Measurements from ENCODE around the gene NMU. TPM values are rescaled to one million over a fixed set of nuclear protein-coding genes. Genes with fewer than 3 reads are reported as not detected.
"Not testable (repeated sequence)": the region's sequence is repeated elsewhere in the genome, so short reads cannot be mapped to it uniquely, and the experiment has no call there.

Gene NMU, protein sequence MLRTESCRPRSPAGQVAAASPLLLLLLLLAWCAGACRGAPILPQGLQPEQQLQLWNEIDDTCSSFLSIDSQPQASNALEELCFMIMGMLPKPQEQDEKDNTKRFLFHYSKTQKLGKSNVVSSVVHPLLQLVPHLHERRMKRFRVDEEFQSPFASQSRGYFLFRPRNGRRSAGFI
- total RNA-seq (ENCODE audit: insufficient read depth, low replicate concordance), result not detected

DNA sequence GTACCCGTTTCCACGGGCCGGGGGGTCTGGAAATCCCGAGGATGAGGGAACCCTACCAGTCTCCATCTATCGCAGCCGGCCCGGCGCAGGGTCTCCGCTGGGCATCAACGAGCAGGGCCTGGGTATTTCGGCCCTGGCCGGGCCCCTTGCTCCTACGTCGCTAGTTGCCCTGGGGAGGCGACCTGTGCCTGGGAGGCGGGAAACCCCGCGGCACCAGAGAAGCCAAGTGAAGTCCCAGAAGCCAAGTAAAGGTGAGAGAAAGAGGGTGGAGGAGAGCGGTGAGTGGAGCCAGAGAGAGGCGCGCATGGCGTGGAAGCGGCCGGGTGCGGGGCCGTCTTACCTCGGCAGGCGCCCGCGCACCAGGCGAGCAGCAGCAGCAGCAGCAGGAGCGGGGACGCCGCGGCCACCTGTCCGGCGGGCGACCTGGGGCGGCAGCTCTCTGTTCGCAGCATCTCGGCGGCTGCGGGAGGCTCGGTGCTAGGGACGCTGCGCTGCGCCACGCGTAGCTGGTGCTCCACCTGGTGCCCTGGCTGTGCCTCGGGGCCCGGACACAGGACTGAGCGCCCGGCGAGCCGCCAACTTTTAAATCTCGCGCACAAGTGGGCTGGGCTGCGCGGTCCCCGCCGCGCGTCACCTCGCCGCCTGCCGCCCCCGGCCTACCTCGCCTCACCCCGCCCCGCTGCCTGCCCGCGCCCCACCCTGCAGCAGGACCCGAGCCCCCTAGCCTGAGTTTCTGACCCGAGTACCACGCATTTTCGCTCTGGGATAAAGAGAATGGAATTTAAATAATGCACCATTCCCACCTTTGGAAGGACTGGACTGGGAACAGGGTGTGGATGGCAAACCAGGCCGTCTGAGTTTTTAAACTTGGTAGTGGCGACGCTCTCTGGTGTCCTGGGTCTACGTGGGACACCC is at the start of gene NMU:
Gene NMU, minus strand, starts transcription at position 558 of the 915 bp plus-strand sequence. Its CDS starts 106 bp downstream, at position 452.
- DNase-seq (ENCODE audit: low spot score), result peak; percentile 10

DNA sequence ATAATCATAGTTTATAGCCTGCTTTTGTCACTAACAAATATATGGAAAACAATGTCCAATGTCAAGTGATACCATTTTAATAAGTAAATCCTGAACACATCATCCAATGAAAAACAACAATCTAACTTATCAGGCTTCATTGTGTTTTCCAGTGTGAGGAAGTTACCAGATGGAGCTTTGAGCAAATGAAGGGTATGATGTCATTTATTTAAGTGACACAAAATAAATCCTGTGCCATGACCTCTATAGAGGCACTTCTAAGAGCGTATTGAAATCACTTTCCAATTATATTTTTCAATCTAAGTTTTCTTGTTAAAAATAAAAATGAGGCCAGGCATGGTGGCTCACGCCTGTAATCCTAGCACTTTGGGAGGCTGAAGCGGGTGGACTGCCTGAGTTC is 48.2 kb upstream of the NMU start:
- no peak for DNase-seq (ENCODE audit: low spot score)

DNA sequence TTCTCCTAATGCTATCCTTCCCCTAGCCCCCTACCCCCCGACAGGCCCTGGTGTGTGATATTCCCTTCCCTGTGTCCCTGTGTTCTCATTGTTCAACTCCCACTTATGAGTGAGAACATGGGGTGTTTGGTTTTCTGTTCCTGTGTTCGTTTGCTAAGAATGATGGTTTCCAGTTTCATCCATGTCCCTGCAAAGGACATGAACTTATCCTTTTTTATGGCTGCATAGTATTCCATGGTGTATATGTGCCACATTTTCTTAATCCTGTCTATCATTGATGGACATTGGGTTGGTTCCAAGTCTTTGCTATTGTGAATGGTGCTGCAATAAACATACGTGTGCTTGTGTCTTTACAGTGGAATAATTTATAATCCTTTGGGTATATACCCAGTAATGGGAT is 46.7 kb upstream of the NMU start:
- DNase-seq (ENCODE audit: low spot score), result not testable (repeated sequence)

DNA sequence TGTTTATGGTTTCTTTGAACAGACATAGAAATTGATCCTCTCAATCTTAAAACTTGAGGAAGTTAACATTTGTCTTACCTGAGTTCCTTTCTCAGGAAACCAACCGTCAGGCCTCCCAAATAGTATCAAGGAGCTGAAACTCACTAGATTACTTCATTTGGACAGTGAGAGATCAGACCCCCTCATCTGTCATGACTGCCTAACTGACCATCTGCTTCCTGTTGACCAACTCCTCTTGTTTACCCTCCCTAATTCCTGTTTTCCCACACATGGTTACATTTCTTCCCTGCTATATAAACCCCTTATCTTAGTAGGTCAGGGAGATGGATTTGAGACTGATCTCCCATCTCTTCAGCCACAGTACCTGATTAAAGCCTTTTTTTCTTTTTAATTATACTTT is 46.2 kb upstream of the NMU start:
- DNase-seq (ENCODE audit: low spot score), result no peak

DNA sequence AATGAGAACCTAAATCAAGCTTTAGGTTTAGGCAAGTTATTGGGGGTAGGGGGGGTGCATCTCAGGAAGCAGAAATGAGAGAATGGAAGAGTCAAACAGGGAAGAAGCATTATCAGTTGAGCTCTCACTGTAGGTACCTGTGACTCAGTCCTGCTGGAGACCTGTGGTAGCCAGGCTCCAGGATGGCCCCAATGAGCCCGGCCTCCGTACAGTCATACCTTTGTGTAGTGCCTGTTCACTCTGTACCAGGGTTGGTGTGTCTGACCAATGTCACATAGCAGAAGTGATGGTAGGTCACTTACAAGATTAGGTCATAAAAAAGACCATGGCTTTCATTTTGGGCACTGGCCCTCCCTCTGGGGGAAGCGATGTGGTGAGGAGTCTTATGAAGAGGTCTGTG is 45.3 kb upstream of the NMU start:
- DNase-seq (ENCODE audit: low spot score), result no peak

DNA sequence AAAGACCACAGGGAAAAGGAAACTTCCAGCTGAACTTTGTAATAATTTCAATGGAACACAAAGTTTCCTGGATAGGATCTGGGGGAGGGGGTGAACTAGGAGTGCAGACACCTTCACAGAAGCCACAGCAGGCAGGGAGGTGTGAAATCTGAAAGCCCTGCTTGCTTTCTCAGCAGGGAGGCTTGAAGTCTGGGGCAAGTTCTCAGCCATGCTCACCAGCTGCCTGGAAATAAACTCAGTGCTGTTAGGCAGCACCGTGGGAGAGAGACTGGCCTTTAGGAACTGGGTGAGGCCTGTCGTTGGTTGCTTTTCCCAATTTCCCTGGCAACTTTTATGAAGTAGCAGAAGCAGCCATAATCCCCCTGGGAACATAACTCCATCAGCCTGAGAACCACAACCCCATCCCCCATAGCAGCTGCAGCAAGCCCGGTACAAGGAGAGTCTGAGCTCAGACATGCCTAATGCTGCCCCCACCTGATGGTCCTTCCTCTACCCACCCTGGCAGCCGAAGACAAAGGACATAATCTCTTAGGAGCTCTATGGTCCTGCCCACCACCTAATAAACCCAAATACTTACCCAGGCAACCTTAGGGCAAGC is 39.2 kb upstream of the NMU start:
- DNase-seq (ENCODE audit: low spot score), result no peak

DNA sequence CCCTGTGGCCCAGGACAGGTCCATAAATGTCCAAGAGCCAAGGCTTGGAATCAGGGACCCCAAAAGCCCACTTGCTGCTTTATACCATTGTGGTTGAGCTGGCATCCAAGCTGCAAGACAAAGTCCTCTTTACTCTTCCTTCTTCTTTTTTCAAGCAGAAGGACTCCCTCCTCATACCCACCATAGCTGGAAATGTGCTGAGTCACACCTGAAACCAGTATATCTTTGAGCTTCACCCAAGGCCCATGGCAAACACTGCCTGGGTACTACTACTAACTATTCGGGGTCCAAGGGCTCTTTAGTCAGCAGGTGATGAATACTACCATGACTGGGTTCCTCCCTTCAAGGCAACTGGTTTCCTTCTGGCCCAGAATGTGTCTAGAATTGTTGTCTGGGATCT is 37.3 kb upstream of the NMU start:
- DNase-seq (ENCODE audit: low spot score), result no peak

DNA sequence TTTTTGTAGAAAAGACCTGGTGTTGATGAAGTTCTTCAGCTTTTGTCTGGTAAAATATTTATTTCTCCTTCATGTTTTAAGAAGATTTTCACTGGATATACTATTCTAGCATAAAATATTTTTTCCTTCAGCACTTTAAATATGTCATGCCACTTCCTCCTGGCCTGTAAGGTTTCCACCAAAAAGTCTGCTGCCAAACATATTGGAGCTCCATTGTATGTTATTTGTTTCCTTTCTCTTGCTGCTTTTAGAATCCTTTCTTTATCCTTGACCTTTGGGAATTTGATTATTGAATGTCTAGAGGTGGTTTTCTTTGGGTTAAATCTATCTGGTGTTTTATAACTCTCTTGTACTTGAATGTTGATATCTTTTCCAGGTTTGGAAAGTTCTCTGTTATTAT is 35.6 kb upstream of the NMU start:
- no peak for DNase-seq (ENCODE audit: low spot score)

DNA sequence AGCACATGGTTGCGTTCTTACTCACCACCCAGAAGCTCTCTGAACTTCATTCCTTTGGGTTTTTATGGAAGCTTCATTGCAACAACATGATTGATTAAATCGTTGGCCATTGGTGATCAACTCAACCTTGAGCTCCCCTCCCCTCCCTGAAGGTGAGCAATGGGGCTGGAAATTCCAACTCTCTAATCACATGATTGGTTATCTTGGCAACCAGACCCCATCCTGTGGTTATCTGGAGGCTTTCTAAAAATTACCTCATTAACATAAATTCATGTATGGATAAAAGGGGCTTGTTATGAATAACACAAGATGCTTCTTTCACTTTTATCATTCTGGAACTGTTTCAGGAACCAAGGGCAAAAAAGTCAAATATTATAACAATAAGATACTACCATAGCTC is 34.6 kb upstream of the NMU start:
- DNase-seq (ENCODE audit: low spot score), result no peak

DNA sequence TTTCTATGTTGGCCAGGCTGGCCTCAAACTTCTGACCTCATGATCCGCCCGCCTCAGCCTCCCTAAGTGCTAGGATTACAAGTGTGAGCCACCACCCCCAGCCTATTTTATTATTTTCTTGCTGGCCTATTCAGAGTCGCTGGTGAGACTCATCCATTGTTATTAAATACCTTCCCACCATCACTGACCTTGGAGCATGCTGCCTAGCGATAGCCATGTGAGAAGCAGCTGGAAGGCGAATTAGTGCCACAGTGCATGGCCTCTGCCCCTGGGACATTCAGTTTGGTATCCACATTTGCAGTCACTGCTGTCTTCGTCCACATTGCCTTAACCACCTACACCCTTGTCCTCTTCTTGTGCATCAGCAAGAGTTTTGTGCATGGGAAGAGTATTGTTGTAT is 32.4 kb upstream of the NMU start:
- no peak for DNase-seq (ENCODE audit: low spot score)

DNA sequence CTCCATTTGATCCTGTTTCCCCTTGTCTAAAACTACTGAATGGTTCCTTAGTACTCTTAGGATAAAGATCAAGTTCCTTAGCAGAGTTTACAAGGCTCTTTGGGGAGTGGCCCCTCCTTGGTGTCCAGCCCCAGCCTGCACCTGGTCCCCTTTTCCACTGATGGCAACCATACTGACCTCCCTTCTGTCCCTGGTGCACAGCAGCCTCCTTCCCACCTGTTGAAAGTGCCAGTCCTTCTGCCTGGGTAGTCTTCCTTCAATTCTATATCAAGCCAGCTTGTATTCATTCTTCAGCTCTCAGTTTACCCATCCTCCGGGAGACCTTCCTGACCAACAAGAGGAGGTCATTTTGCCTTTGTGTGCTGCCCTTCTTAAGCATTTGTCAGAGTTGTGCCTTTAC is 30.4 kb upstream of the NMU start:
- no peak for DNase-seq (ENCODE audit: low spot score)

DNA sequence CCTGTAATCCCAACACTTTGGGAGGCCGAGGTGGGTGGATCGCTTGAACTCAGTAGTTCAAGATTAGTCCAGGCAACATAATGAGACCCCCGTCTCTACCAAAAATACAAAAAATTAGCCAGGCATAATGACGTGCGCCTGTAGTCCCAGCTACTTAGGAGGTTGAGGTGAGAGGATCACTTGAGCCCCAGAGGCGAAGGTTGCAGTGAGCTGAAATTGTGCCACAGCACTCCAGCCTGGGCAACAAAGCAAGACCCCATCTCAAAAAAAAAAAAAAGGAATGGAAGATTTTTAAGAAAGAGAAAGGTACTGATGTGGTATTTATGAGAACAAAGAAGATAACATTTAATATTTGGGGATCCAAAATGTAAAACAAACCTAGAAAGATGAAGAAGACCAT is 27.0 kb upstream of the NMU start:
- DNase-seq (ENCODE audit: low spot score), result no peak

DNA sequence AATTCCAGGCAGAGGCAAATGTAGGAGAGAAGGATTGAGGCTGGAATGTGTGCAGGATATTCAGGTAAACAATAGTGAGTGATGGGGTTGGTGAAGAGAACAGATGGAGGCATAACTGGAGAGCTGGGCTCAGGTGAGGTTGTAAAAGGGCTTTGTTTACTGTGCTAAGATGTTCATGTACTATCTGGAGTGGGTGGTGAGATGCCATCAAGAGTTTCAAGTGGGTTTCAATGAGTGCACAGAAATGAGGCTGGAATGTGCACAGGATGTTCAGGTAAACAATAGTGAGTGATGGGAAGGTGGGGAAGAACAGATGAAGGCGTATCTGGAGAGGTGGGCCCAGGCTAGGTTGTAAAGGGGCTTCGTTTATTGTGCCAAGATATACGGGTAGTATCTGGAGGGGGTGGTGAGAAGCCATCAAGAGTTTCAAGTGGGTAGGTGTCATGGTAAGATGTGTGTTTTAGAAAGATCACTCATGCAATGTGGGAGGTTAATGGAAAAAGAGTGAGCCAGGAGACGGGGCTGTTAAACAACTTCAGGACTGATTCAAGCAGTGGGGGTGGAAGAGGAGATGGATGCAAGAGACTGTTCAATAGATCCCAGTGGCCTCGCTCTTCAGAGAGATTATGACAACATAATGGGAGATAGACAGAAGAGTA is 25.4 kb upstream of the NMU start:
- DNase-seq (ENCODE audit: low spot score), result no peak

DNA sequence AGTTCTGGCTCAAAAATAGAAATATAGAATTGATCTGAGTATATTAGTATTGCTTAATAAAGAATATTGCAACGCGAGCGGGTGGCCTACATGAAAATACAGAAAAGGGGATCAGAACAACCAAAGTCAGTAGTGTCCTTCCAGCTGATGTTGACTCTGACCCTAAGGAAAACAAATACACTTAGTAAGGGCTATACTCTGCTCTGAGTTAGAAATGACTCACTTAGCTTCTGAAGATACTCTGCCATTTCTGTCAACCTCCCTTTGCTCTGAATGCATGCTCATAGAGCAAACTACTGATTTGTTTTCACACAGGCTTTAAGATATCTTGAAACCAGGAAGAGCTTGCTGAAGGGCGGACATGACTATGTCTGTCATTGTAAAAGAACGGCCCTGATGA is 22.6 kb upstream of the NMU start:
- no peak for DNase-seq (ENCODE audit: low spot score)

DNA sequence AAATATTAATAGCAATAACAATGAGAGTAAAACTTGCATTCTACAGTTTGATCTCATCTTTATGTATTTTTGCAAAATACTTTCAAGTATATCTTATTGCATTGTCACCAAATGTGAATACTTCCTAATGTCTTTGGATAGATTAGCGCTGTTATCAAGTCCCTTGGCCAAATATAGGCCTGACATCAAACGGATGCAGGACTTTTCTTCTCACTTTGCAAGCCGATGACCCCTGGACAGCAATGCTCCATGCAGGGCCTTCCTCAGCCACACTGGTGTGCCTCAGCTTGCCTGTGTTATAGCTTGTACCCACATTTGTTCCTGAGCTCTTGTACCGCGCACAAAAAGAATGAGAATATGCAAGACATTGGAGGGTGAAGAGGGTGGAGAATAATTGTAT is 18.0 kb upstream of the NMU start:
- no peak for DNase-seq (ENCODE audit: low spot score)

DNA sequence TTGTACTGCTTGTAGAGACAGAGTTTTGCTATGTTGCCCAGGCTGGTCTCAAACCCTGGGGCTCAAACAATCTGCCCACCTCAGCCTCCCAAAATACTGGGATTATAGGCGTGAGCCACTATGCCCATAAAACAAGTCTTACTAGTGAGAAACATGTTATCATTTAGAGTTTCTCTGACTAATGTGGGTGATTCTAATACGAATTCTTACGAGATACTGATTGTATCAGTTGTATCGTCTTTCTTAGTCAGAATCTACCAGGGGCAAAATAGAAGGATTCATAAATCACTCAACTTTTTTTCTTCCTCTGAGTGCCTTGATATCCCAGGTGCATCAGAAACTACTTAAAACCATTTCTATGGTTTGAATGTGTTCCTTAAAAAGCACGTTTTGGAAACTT is 14.4 kb upstream of the NMU start:
- no peak for DNase-seq (ENCODE audit: low spot score)

DNA sequence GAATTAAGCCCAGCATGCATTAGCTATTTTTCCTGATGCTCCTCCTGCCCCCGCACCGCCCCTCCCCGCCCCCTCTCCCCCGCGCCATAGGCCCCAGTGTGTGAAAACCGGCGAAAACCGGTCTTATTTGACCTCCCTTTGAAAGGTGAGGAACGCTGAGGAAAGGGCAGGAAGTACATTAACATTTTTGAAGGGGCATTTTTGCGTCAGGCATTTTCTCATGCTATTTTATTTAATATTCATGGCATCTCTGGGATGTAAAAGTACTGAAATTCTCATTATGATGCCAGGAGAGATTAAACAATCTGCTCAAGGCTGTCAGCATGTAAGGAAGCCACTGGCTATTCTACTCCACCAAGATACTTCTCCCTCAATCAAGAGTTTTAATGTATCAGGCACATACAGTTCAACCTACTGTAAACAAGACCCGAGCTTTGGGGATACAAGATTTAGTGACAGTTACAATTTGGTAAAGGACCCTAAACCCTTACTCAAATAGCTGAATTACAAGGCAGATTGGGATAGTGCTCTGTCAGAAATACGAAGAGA is 1.2 kb upstream of the NMU start:
- peak; percentile 6 for DNase-seq (ENCODE audit: low spot score)

DNA sequence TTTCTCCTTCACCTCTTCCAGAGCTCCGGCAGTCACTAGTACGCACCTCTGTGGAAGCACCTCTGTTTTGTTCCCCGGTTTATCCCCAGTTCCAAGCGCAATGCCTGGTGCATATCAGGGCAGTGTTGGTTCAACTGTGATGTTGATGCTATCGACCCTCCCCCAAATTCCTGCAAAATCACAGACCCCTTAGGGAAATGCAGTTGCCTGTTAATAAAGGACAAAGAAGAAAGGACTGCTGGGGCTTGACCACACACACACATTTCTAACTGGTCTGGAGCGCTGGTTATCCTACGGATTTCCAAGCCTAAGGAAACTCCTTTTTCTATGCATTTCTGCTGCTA is 530 bp upstream of the NMU start:
- DNase-seq (ENCODE audit: low spot score), result peak; percentile 2

DNA sequence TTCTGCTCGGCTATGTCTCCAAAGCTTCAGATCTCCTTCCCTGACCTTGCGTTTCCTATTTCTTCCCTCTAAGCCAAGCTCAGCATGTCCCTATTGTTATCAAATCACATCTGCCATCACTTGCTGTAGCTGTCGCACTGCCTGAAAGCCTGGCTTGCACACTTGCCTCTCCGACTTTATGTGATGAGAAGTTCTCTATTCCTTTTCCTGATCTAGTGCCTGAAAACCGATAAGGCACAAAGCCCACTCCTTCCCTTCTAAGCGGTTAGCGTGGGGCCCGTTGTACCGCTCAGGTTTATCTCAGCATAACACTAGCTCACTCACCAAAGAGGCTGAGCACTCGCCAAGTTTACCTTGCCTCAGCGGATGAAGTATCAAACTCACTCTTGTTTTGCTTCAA is 816 bp downstream of the NMU start:
- DNase-seq (ENCODE audit: low spot score), result no peak

DNA sequence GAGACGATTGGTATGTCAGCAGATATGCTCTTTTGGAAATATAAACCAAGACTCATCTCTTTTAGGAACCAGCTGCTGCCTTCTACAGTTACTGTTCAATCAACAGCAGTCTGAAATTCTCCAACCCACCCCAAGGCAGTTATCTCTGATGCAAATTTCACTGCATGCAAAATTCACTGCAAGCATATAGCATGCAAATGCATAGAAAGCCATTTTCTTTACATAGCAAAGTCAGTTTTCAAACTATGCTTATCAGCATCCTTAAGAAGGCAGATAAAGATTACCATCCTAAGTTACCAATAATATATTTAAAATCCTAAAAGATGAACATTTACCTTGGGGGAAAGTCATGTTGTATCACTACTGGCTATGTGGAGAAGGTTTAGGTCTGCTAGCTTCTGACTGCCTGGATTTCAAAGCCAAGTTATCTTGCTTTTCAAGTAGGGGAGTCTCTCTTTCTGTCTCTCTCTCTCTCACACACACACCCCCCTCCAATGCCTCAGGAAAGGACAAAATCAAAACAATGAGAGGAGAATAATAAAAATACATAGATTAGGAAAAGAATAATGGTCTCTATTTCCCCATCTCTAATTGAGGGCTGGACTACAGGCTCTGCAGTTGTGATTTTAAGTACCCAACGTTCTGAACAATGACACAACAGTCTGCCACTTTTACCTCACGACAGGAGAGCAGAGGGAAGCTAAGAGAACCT is 1.5 kb downstream of the NMU start:
- no peak for DNase-seq (ENCODE audit: low spot score)

DNA sequence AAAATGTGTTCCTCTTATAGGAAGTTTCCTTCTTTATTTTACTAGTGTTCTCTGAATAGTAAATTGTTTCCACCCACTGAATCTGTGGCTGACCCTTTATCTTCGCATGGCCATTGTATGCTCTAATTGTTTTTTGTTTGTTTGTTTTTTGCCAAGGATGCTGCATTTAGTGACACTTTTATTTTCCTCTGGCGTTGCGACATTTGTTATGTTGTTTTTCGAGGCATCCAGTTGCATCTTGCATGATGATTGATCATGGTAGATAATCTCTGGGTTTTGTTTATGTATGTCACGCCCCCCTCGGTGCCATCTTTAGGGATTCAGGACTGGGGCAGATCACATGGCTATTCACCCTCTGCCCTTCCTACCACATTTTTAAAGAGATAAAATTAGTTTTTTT is 2.2 kb downstream of the NMU start:
- DNase-seq (ENCODE audit: low spot score), result no peak

DNA sequence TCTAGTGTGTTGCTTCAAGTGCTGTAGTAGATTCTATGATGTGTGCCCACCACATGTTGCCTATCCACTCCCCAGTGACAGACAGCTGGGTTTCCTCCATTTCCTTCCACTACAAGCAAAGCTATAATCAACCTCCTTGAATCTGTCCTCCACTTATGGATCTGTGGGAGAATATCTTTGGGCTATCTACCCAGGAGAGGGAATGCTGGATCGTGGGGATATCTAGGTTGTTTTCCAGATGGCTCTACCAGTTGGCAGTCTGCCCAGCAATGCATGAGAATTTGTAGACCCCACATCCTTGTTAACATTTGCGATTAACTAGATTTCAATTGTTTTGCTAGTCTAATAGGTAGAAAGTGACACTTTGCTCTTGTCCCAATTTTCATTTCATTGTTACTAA is 10.3 kb downstream of the NMU start:
- DNase-seq (ENCODE audit: low spot score), result no peak

All from umbilical cord (tissue), 2 donors.